Measurements from ENCODE around the gene APEH.
"Not testable (repeated sequence)": the region's sequence is repeated elsewhere in the genome, so short reads cannot be mapped to it uniquely, and the experiment has no call there.

Gene APEH

GRCh38 chr3:49681543-49681942, 7.4 kb downstream of the APEH start:
- no peak for DNase-seq (ENCODE audit: extremely low spot score)
- ChIA-PET POLR2A (no interaction called here), CTCF (no interaction called here)
- TF ChIP-seq, protein P1, sequence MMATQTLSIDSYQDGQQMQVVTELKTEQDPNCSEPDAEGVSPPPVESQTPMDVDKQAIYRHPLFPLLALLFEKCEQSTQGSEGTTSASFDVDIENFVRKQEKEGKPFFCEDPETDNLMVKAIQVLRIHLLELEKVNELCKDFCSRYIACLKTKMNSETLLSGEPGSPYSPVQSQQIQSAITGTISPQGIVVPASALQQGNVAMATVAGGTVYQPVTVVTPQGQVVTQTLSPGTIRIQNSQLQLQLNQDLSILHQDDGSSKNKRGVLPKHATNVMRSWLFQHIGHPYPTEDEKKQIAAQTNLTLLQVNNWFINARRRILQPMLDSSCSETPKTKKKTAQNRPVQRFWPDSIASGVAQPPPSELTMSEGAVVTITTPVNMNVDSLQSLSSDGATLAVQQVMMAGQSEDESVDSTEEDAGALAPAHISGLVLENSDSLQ (IDR thresholded peaks at IDR 0.05) = no peak
- TF ChIP-seq BHLHE40 (IDR thresholded peaks at IDR 0.05; ENCODE audit: borderline replicate concordance) (no peak), CTBP1 (IDR thresholded peaks at IDR 0.05; ENCODE audit: borderline replicate concordance) (no peak), NFRKB (IDR thresholded peaks at IDR 0.05) (no peak), LEF1 (IDR thresholded peaks at IDR 0.05; ENCODE audit: borderline replicate concordance) (no peak), ELF4 (IDR thresholded peaks at IDR 0.05) (no peak), HDGF (IDR thresholded peaks at IDR 0.05; ENCODE audit: borderline replicate concordance) (no peak), SP1 (IDR thresholded peaks at IDR 0.05) (no peak), FOXK2 (IDR thresholded peaks at IDR 0.05) (no peak), FOXM1 (IDR thresholded peaks at IDR 0.05; ENCODE audit: borderline replicate concordance) (no peak)

- ChIA-PET POLR2A (no interaction called here), CTCF (no interaction called here)
- DNase-seq (ENCODE audit: extremely low spot score) = no peak
- TF ChIP-seq, protein P1 (IDR thresholded peaks at IDR 0.05) = no peak
- TF ChIP-seq LEF1 (IDR thresholded peaks at IDR 0.05; ENCODE audit: borderline replicate concordance) = no peak
- no peak for TF ChIP-seq SUZ12 (IDR thresholded peaks at IDR 0.05)
- no peak for TF ChIP-seq ELF4 (IDR thresholded peaks at IDR 0.05)
- no peak for TF ChIP-seq SP1 (IDR thresholded peaks at IDR 0.05)
Measured at GRCh38 chr3:49683162-49683561, 9.0 kb downstream of the APEH start.

- DNase-seq (ENCODE audit: extremely low spot score); CTCF ChIA-PET; POLR2A ChIA-PET: not testable (repeated sequence)
Measured at GRCh38 chr3:49684453-49684852, 10.3 kb downstream of the APEH start.

- CTCF ChIA-PET; DNase-seq (ENCODE audit: extremely low spot score); POLR2A ChIA-PET: not testable (repeated sequence)
Measured at GRCh38 chr3:49685103-49685502, 11.0 kb downstream of the APEH start.

- CTCF ChIA-PET; DNase-seq (ENCODE audit: extremely low spot score); POLR2A ChIA-PET: not testable (repeated sequence)
Measured at GRCh38 chr3:49685846-49686245, 11.7 kb downstream of the APEH start.

GRCh38 chr3:49686346-49686745, 12.2 kb downstream of the APEH start:
- CTCF ChIA-PET; DNase-seq (ENCODE audit: extremely low spot score); POLR2A ChIA-PET: not testable (repeated sequence)

DNA sequence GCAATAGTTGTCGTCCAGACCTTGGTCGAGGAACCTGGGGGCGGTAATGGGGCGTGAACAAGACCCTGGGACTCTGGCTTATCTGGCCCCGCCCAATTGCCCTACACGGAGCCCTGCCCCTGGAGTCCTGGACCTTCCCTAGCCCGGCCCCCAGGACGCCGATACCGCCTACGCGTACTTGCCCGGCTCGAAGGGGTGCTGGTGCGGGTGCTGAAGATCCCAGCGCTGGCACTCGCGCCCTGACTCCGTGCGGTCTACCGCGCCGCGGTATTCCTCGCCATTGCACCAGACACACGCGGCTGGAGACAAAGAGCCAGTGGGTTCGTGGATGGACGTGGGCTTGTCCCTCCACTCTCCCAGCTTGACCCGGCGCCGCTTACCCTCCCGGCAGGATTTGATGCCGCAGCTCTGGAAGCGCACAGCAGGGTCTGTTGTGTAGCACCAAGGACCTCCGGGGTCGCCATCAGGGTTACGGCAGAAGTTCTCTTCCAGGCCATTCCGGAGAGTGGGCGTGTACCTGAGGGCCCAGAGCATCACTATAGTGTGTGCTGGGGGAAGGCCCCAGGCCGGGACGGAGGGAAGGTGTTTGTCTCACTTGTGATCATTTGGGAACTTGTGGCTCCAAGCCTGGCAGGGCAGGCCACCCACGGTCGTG, 12.7 kb downstream of the APEH start:
- CTCF ChIA-PET; POLR2A ChIA-PET; DNase-seq (ENCODE audit: extremely low spot score): not testable (repeated sequence)

- DNase-seq (ENCODE audit: extremely low spot score); POLR2A ChIA-PET; CTCF ChIA-PET: not testable (repeated sequence)
Measured at GRCh38 chr3:49687424-49687795, 13.3 kb downstream of the APEH start.

DNA sequence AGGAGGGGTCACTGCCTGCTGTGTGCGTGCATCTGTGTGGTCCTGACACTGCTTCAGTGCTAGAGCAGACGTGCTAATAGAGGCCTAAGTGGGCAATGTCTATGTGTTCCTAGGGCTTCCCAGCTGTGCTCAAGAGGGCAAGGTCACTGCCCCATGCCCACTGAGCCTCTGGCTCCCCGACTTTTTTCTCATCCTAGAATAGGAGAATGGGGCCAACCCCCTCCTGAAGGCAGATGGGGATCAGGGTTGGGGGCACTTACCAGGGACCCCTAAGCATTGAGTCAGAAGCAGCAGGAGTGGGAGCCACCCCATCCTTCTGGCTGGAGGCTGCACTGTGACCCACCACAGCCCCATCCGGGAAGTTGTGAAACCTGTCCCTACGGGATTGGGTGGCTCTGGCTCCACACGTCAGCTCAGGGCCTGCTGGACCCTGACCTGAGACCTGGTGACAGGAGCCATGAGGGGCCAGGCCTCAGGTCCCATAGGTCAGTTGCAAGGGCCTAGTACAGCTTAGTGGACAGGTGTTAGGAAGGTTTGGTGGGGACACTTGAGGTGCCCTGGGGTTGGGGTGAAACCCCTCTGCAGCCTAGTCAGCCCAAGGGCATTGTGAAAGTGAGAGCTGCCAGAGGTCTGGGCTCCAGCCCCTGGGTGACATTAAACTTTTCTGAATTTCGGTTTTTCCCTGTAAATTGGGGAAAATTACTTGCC, 14.3 kb downstream of the APEH start:
- DNase-seq (ENCODE audit: extremely low spot score); CTCF ChIA-PET: not testable (repeated sequence)
- POLR2A ChIA-PET = interaction anchor here (1.0 kb wide), 1 partner anchor 11 kb away, joined by 3 read pairs; no protein-coding TSS in a partner anchor
